ENCODE data around the gene SSTR4.

DNA sequence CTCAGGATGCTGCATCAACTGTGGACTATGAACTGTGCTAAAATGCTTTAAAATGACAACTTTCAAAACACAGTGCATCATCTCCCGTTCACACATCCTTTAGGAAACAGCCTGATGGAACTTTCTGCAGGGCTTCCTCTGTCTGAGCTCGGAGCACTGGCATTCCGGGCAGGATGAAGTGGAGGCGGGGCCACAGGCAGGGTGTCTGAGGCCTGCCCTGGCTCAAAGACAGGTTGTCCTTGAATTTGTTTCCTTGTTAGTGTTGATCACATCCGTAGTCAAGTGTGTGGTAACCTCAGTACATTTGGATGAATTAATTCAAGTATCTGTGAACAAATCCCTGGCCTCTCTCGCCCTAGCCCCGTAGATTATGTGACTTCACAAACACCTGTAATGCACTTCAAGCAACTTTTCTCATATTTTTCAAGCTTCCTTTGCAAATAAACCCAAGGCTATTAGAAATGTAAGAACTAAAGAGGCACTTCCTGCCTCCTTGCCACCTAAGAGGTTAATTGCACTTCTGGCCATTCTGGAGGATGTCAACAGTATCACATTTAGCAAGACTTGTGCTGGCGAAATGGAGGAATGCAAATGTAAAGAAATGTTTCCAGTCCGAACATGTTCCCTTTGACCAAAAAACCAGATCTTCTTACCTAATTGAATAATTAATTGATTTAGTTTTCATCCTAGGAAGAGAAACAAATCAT, 47.9 kb downstream of the SSTR4 start:
- TF ChIP-seq, protein P1, sequence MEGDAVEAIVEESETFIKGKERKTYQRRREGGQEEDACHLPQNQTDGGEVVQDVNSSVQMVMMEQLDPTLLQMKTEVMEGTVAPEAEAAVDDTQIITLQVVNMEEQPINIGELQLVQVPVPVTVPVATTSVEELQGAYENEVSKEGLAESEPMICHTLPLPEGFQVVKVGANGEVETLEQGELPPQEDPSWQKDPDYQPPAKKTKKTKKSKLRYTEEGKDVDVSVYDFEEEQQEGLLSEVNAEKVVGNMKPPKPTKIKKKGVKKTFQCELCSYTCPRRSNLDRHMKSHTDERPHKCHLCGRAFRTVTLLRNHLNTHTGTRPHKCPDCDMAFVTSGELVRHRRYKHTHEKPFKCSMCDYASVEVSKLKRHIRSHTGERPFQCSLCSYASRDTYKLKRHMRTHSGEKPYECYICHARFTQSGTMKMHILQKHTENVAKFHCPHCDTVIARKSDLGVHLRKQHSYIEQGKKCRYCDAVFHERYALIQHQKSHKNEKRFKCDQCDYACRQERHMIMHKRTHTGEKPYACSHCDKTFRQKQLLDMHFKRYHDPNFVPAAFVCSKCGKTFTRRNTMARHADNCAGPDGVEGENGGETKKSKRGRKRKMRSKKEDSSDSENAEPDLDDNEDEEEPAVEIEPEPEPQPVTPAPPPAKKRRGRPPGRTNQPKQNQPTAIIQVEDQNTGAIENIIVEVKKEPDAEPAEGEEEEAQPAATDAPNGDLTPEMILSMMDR (IDR thresholded peaks at IDR 0.05) = no peak
- TF ChIP-seq POLR2A (IDR thresholded peaks at IDR 0.05) = peak in 1 of 4 donors; percentile 35

Measured in esophagus squamous epithelium (tissue), 4 donors.